Right renal cortex interstitium (tissue), 3 donors: Measurements from ENCODE around the gene RAVER2. TPM values are rescaled to one million over a fixed set of nuclear protein-coding genes. Genes with fewer than 3 reads are reported as not detected.
"Not testable (repeated sequence)": the region's sequence is repeated elsewhere in the genome, so short reads cannot be mapped to it uniquely, and the experiment has no call there.

ENCODE experiments used
- DNase-seq, 3 donors: peaks; one replicate each; pipeline ENCODE4 v3.0.0-alpha.2; 2013; ENCODE audit warnings: low read depth in 3 of 3, low spot score in 2 of 3
- polyA plus RNA-seq, 3 donors: library from polyadenylated mRNA; unstranded; fragments of 120-200 nt; gene quantifications; one replicate each; pipeline ENCODE4 v1.2.1, GENCODE V29; 2013; ENCODE audit not compliant: insufficient read length in 3 of 3

Gene RAVER2
- polyA plus RNA-seq, 3 donors, result 26.2 to 27.6 (median 27.1) TPM

- DNase-seq, result peak in 2 of 3 donors; percentile 10 to 16
These were observed 1.4 kb downstream of the RAVER2 start for GRCh38 chr1:64745986-64746940.

- DNase-seq, result no peak
These were observed 3.3 kb downstream of the RAVER2 start for GRCh38 chr1:64748222-64748621.

GRCh38 chr1:64748706-64749105 is 3.8 kb downstream of the RAVER2 start:
- DNase-seq, result no peak

- no peak for DNase-seq
These were observed 5.2 kb downstream of the RAVER2 start for GRCh38 chr1:64750092-64750491.

GRCh38 chr1:64750875-64751274 is 6.0 kb downstream of the RAVER2 start:
- no peak for DNase-seq

- no peak for DNase-seq
These were observed 9.3 kb downstream of the RAVER2 start for GRCh38 chr1:64754173-64754572.

- DNase-seq, result no peak
These were observed 10.5 kb downstream of the RAVER2 start for GRCh38 chr1:64755361-64755760.

- no peak for DNase-seq
These were observed 11.9 kb downstream of the RAVER2 start for GRCh38 chr1:64756770-64757169.

- no peak for DNase-seq
These were observed 12.3 kb downstream of the RAVER2 start for GRCh38 chr1:64757213-64757612.

GRCh38 chr1:64758233-64758632 is 13.4 kb downstream of the RAVER2 start:
- DNase-seq, result no peak

- no peak for DNase-seq
These were observed 15.1 kb downstream of the RAVER2 start for GRCh38 chr1:64759968-64760367.

GRCh38 chr1:64765012-64765411 is 20.1 kb downstream of the RAVER2 start:
- no peak for DNase-seq

GRCh38 chr1:64765826-64766225 is 21.0 kb downstream of the RAVER2 start:
- DNase-seq, result no peak

GRCh38 chr1:64766429-64766828 is 21.6 kb downstream of the RAVER2 start:
- DNase-seq, result no peak

- no peak for DNase-seq
These were observed 24.6 kb downstream of the RAVER2 start for GRCh38 chr1:64769482-64769881.

GRCh38 chr1:64769971-64770370 is 25.1 kb downstream of the RAVER2 start:
- no peak for DNase-seq

GRCh38 chr1:64773306-64773705 is 28.4 kb downstream of the RAVER2 start:
- DNase-seq, result not testable (repeated sequence)

GRCh38 chr1:64775113-64775512 is 30.2 kb downstream of the RAVER2 start:
- no peak for DNase-seq

GRCh38 chr1:64782044-64782443 is 37.2 kb downstream of the RAVER2 start:
- not testable (repeated sequence) for DNase-seq

- not testable (repeated sequence) for DNase-seq
These were observed 38.0 kb downstream of the RAVER2 start for GRCh38 chr1:64782848-64783247.

GRCh38 chr1:64790832-64791487 is 46.1 kb downstream of the RAVER2 start:
- no peak for DNase-seq

GRCh38 chr1:64798872-64799271 is 54.0 kb downstream of the RAVER2 start:
- DNase-seq, result no peak
